ENCODE measurements around the gene ZNF507. TPM values are rescaled to one million over a fixed set of nuclear protein-coding genes. Genes with fewer than 3 reads are reported as not detected.

The ZNF507 gene
- total and polyA plus RNA-seq, 9 of the 15 experiments (the other 6 are each of a cell fraction or from before 2014, with no cell fraction given), result 2.9 to 25.0 (median 10.4) TPM

GRCh38 chr19:32361574-32362317 is 16.3 kb downstream of the ZNF507 start:
- intact Hi-C loops (cut with micrococcal nuclease), result no loop called here
- Histone ChIP-seq H3K79me2 (ENCODE audit: control insufficient read depth, insufficient read depth, low read length) (peaks cover 22% of the 10 kb centered on the region), H4K20me1 (replicated peaks; ENCODE audit: control insufficient read depth, insufficient read depth, low read length) (no peaks in the 10 kb centered on the region), H3K9ac (ENCODE audit: insufficient read depth in 1 of 2, low read depth in 2 of 2, low read length in 2 of 2) (no peak overlapping the region), H3K27ac (ENCODE audit: extremely low read depth, low read depth, low read length) (no peak overlapping the region), H3K4me2 (ENCODE audit: insufficient read depth, low read length) (no peak overlapping the region), H3K9me3 (replicated peaks; ENCODE audit: control insufficient read depth, insufficient read depth, low read depth, low read length) (no peaks in the 10 kb centered on the region), H2AFZ (ENCODE audit: low read depth, low read length) (no peak overlapping the region), H3K9me1 (ENCODE audit: control insufficient read depth, insufficient read depth, low read length) (no peaks in the 10 kb centered on the region), H3K36me3 (ENCODE audit: control insufficient read depth, insufficient read depth, low read length) (peaks cover 85% of the 10 kb centered on the region), H3K4me1 (replicated peaks in 1 of 2; ENCODE audit: control insufficient read depth in 2 of 2, insufficient read depth in 2 of 2, low read length in 2 of 2) (no peaks in the 10 kb centered on the region), H3K27me3 (ENCODE audit: control insufficient read depth in 2 of 2, insufficient read depth in 2 of 2, low read length in 2 of 2) (no peaks in the 10 kb centered on the region), H3K4me3 (no peak overlapping the region)
- 58% methylated on average over 5 of the region's 9 CpGs for WGBS (ENCODE audit: insufficient coverage, low coverage, missing lambda C conversion rate)
- ChIA-PET CTCF (ENCODE audit: low intra/inter-chr PET ratio) (no interaction called here), POLR2A (interaction anchor here (2.7 kb wide), 1 partner anchor 16 kb away, joined by 10 read pairs; the partner anchor contains the start of gene ZNF507)
- in situ Hi-C loops (cut with MboI), result no loop called here
- DNase-seq (ENCODE audit: extremely low read depth in 1 of 4, low spot score in 3 of 4) (no peak), ATAC-seq (no peak), FAIRE-seq (no peak)
- no TSS peak for BruUV-seq (replicated peaks)
- TF ChIP-seq FUS (optimal IDR thresholded peaks at IDR 0.05; ENCODE audit: low read depth, low read length) (no peak), PPARD (CRISPR knock-in tag; IDR thresholded peaks at IDR 0.05) (no peak), TCF7L2 (IDR thresholded peaks at IDR 0.05; ENCODE audit: low read depth, low read length) (no peak), U2AF2 (optimal IDR thresholded peaks at IDR 0.05; ENCODE audit: low read depth, low read length) (no peak), THAP7 (CRISPR knock-in tag; IDR thresholded peaks at IDR 0.05) (no peak), FOXA3 (CRISPR knock-in tag; conservative IDR thresholded peaks at IDR 0.05 in 1 of 2, IDR thresholded peaks at IDR 0.05 in 1 of 2) (no peak), CSDE1 (IDR thresholded peaks at IDR 0.05) (no peak), CREB1 (IDR thresholded peaks at IDR 0.05) (no peak), CREB1 (CRISPR knock-in tag; IDR thresholded peaks at IDR 0.05) (no peak), LARP7 (IDR thresholded peaks at IDR 0.05) (no peak), SOX6 (IDR thresholded peaks at IDR 0.05) (no peak), GTF2B (IDR thresholded peaks at IDR 0.05; ENCODE audit: extremely low read depth, insufficient read length) (no peak), SRF (CRISPR knock-in tag; IDR thresholded peaks at IDR 0.05) (no peak)
- TF ChIP-seq, protein P1, sequence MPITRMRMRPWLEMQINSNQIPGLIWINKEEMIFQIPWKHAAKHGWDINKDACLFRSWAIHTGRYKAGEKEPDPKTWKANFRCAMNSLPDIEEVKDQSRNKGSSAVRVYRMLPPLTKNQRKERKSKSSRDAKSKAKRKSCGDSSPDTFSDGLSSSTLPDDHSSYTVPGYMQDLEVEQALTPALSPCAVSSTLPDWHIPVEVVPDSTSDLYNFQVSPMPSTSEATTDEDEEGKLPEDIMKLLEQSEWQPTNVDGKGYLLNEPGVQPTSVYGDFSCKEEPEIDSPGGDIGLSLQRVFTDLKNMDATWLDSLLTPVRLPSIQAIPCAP (CRISPR knock-in tag; IDR thresholded peaks at IDR 0.05; ENCODE audit: borderline replicate concordance), result no peak
- TF ChIP-seq, protein P2, sequence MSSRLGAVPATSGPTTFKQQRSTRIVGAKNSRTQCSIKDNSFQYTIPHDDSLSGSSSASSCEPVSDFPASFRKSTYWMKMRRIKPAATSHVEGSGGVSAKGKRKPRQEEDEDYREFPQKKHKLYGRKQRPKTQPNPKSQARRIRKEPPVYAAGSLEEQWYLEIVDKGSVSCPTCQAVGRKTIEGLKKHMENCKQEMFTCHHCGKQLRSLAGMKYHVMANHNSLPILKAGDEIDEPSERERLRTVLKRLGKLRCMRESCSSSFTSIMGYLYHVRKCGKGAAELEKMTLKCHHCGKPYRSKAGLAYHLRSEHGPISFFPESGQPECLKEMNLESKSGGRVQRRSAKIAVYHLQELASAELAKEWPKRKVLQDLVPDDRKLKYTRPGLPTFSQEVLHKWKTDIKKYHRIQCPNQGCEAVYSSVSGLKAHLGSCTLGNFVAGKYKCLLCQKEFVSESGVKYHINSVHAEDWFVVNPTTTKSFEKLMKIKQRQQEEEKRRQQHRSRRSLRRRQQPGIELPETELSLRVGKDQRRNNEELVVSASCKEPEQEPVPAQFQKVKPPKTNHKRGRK (tag; IDR thresholded peaks at IDR 0.05), result no peak
